Effector memory CD8-positive, alpha-beta T cell (primary cell): Measurements from ENCODE around the gene GEMIN7.

Experiments used
- ATAC-seq: fragments of 150-1000 bp; cut with Tn5 transposase; replicated peaks from 2 replicates; pipeline ENCODE4 v1.10.0; 2021; ENCODE audit warnings: mild to moderate bottlenecking, moderate library complexity
- DNase-seq, 3 experiments: peaks; one replicate each; pipeline ENCODE4 v3.0.0; 2021
- H3K27ac Mint-ChIP-seq, 2 donors: one replicate each; pipeline ENCODE4 v1.8.0; 2022; ENCODE audit warnings: mild to moderate bottlenecking in 2 of 2, mixed read lengths in 2 of 2, moderate library complexity in 2 of 2
- H3K27me3 Mint-ChIP-seq, 2 donors: one replicate each; pipeline ENCODE4 v1.8.0; 2022; ENCODE audit warnings: mixed read lengths in 2 of 2
- H3K36me3 Mint-ChIP-seq: one replicate; pipeline ENCODE4 v1.8.0; 2022; ENCODE audit warnings: mild to moderate bottlenecking, moderate library complexity, mixed read lengths; ENCODE audit not compliant: insufficient read depth
- H3K4me1 Mint-ChIP-seq, 2 donors: one replicate each; pipeline ENCODE4 v1.8.0; 2022; ENCODE audit warnings: low read depth in 2 of 2, mixed read lengths in 2 of 2
- H3K4me3 Mint-ChIP-seq, 2 donors: one replicate each; pipeline ENCODE4 v1.8.0; 2022; ENCODE audit warnings: mild to moderate bottlenecking in 2 of 2, mixed read lengths in 2 of 2, moderate library complexity in 2 of 2
- H3K9me3 Mint-ChIP-seq, 2 donors: one replicate each; pipeline ENCODE4 v1.8.0; 2022; ENCODE audit warnings: mixed read lengths in 2 of 2

Gene GEMIN7

GRCh38 chr19:45125360-45125759, 46.3 kb downstream of the GEMIN7 start:
- DNase-seq (no peak), ATAC-seq (no peak)
- H3K27ac Mint-ChIP-seq, result peak overlapping the region; percentile 49 to 51
- H3K9me3 Mint-ChIP-seq, result no peaks in the 10 kb centered on the region
- peaks cover 2% of the 10 kb centered on the region for H3K36me3 Mint-ChIP-seq
- peaks cover 31 to 34% of the 10 kb centered on the region in 2 donors for H3K4me1 Mint-ChIP-seq
- no peak overlapping the region for H3K4me3 Mint-ChIP-seq
- no peaks in the 10 kb centered on the region for H3K27me3 Mint-ChIP-seq

GRCh38 chr19:45125975-45126493, 47.0 kb downstream of the GEMIN7 start:
- DNase-seq, result peak; percentile 61 to 69 (median 69)
- Mint-ChIP-seq H3K27me3 (no peaks in the 10 kb centered on the region), H3K4me1 (peaks cover 27 to 31% of the 10 kb centered on the region in 2 donors), H3K36me3 (peaks cover 3% of the 10 kb centered on the region), H3K9me3 (no peaks in the 10 kb centered on the region), H3K4me3 (no peak overlapping the region), H3K27ac (peak overlapping the region; percentile 49 to 51)
- peak; percentile 97 for ATAC-seq

GRCh38 chr19:45126654-45127053, 47.6 kb downstream of the GEMIN7 start:
- peaks cover 21 to 25% of the 10 kb centered on the region in 2 donors for H3K4me1 Mint-ChIP-seq
- H3K36me3 Mint-ChIP-seq, result peaks cover 3% of the 10 kb centered on the region
- peak overlapping the region in 1 of 2 donors; percentile 78 for H3K27ac Mint-ChIP-seq
- DNase-seq (no peak), ATAC-seq (no peak)
- no peaks in the 10 kb centered on the region for H3K27me3 Mint-ChIP-seq
- no peaks in the 10 kb centered on the region for H3K9me3 Mint-ChIP-seq
- no peak overlapping the region for H3K4me3 Mint-ChIP-seq

GRCh38 chr19:45128146-45128545, 49.1 kb downstream of the GEMIN7 start:
- Mint-ChIP-seq H3K27me3 (no peaks in the 10 kb centered on the region), H3K4me1 (peaks cover 9 to 16% of the 10 kb centered on the region in 2 donors), H3K36me3 (peaks cover 3% of the 10 kb centered on the region), H3K4me3 (no peak overlapping the region), H3K9me3 (no peaks in the 10 kb centered on the region), H3K27ac (no peak overlapping the region)
- ATAC-seq (no peak), DNase-seq (no peak)

GRCh38 chr19:45128806-45129205, 49.7 kb downstream of the GEMIN7 start:
- Mint-ChIP-seq H3K27me3 (no peaks in the 10 kb centered on the region), H3K27ac (no peak overlapping the region), H3K36me3 (peaks cover 3% of the 10 kb centered on the region), H3K4me3 (no peak overlapping the region), H3K4me1 (peaks cover 9 to 14% of the 10 kb centered on the region in 2 donors), H3K9me3 (no peaks in the 10 kb centered on the region)
- no peak for DNase-seq
- no peak for ATAC-seq

GRCh38 chr19:45130236-45130635, 51.2 kb downstream of the GEMIN7 start:
- H3K9me3 Mint-ChIP-seq, result no peaks in the 10 kb centered on the region
- H3K4me3 Mint-ChIP-seq, result no peak overlapping the region
- peaks cover 3% of the 10 kb centered on the region for H3K36me3 Mint-ChIP-seq
- H3K27me3 Mint-ChIP-seq, result no peaks in the 10 kb centered on the region
- H3K4me1 Mint-ChIP-seq, result peaks cover 9 to 14% of the 10 kb centered on the region in 2 donors
- DNase-seq (no peak), ATAC-seq (no peak)
- peak overlapping the region in 1 of 2 donors; percentile 17 for H3K27ac Mint-ChIP-seq

GRCh38 chr19:45130888-45131615, 52.0 kb downstream of the GEMIN7 start:
- H3K4me3 Mint-ChIP-seq, result no peak overlapping the region
- peaks cover 9% of the 10 kb centered on the region in 2 donors for H3K4me1 Mint-ChIP-seq
- H3K9me3 Mint-ChIP-seq, result no peaks in the 10 kb centered on the region
- H3K36me3 Mint-ChIP-seq, result peaks cover 3% of the 10 kb centered on the region
- DNase-seq, result no peak
- ATAC-seq, result no peak
- H3K27me3 Mint-ChIP-seq, result no peaks in the 10 kb centered on the region
- H3K27ac Mint-ChIP-seq, result peak overlapping the region in 1 of 2 donors; percentile 17

DNA sequence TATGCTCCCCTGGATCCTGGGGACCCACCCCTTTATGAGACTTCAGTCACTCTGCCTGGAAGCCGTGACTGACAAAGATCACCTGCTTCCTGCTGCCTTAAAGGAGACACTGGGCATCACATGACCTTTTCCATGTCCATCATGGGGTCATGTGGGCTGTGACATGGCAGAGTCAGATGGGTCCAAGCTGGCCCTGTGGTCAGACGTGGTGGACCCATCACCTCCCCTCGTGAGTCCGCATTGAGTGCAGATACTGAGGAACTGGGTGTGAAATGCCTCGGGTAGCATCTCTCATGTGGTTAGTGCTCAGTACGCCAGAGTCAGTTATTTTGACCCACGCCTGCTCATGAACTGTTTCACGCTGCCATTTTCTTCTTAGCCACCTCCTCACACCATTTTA, 54.6 kb downstream of the GEMIN7 start:
- no peaks in the 10 kb centered on the region for H3K27me3 Mint-ChIP-seq
- H3K9me3 Mint-ChIP-seq, result no peaks in the 10 kb centered on the region
- H3K36me3 Mint-ChIP-seq, result peaks cover 6% of the 10 kb centered on the region
- DNase-seq (no peak), ATAC-seq (no peak)
- peak overlapping the region in 1 of 2 donors; percentile 35 for H3K27ac Mint-ChIP-seq
- H3K4me1 Mint-ChIP-seq, result peaks cover 5 to 10% of the 10 kb centered on the region in 2 donors
- no peak overlapping the region for H3K4me3 Mint-ChIP-seq

GRCh38 chr19:45135176-45135885, 56.3 kb downstream of the GEMIN7 start:
- Mint-ChIP-seq H3K27me3 (no peaks in the 10 kb centered on the region), H3K4me1 (peaks cover 5 to 10% of the 10 kb centered on the region in 2 donors), H3K27ac (no peak overlapping the region), H3K36me3 (peaks cover 5% of the 10 kb centered on the region), H3K9me3 (no peaks in the 10 kb centered on the region), H3K4me3 (no peak overlapping the region)
- DNase-seq (no peak), ATAC-seq (no peak)

GRCh38 chr19:45136507-45137178, 57.6 kb downstream of the GEMIN7 start:
- Mint-ChIP-seq H3K27me3 (no peaks in the 10 kb centered on the region), H3K27ac (peak overlapping the region in 1 of 2 donors; percentile 24), H3K4me1 (peaks cover 5 to 11% of the 10 kb centered on the region in 2 donors), H3K4me3 (no peak overlapping the region), H3K36me3 (peaks cover 8% of the 10 kb centered on the region), H3K9me3 (no peaks in the 10 kb centered on the region)
- DNase-seq (no peak), ATAC-seq (no peak)

DNA sequence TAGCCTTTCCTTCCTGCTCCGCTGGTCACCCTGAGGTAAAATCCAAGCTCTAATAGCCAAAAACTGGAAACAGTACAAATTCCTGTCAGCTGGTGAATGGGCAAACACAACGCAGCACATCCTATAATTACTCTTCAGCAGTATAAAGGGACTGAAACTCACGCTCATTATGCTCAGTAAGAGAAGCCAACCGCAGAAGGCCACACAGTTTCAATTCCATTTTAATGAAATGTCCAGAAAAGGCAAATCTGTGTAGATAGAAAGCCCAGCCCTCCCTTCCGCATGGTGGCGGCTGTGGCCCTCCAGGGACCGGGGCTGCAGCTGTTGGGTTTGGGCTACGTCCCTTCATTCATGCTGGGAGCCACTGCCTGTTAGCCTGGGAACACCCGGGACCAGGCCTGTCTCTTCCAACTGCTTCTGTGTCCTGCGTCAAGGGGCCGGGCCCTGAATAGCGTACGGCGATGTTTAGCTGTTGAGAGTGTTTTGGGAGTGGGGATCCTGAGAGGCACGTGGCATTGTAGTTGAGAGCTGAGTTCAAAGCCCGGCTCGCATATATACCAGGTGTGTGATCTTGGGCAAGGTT, 58.2 kb downstream of the GEMIN7 start:
- Mint-ChIP-seq H3K27ac (peak overlapping the region in 1 of 2 donors; percentile 24), H3K4me3 (no peak overlapping the region), H3K4me1 (peaks cover 5 to 12% of the 10 kb centered on the region in 2 donors), H3K27me3 (no peaks in the 10 kb centered on the region), H3K36me3 (peaks cover 9% of the 10 kb centered on the region), H3K9me3 (no peaks in the 10 kb centered on the region)
- ATAC-seq (no peak), DNase-seq (no peak)

GRCh38 chr19:45138303-45138751, 59.3 kb downstream of the GEMIN7 start:
- no peak overlapping the region for H3K27ac Mint-ChIP-seq
- DNase-seq, result no peak
- peaks cover 10 to 14% of the 10 kb centered on the region in 2 donors for H3K4me1 Mint-ChIP-seq
- H3K27me3 Mint-ChIP-seq, result no peaks in the 10 kb centered on the region
- no peaks in the 10 kb centered on the region for H3K9me3 Mint-ChIP-seq
- no peak for ATAC-seq
- peaks cover 9% of the 10 kb centered on the region for H3K36me3 Mint-ChIP-seq
- H3K4me3 Mint-ChIP-seq, result no peak overlapping the region
